HG02870 (cell line): ENCODE measurements around the gene KIAA1328.
"Not testable (repeated sequence)": the region's sequence is repeated elsewhere in the genome, so short reads cannot be mapped to it uniquely, and the experiment has no call there.

Experiments used
- ATAC-seq: cut with Tn5 transposase; IDR thresholded peaks from one replicate; pipeline ENCODE4 v1.9.1; 2021; ENCODE audit warnings: mild to moderate bottlenecking, moderate library complexity; ENCODE audit not compliant: unreplicated experiment

KIAA1328 gene

GRCh38 chr18:36825526-36825925 is 3.4 kb upstream of the KIAA1328 start:
- ATAC-seq, result no peak

- no peak for ATAC-seq
Observed at GRCh38 chr18:36826556-36826955, 2.4 kb upstream of the KIAA1328 start.

GRCh38 chr18:36828157-36828629 is 734 bp upstream of the KIAA1328 start:
- ATAC-seq, result no peak

GRCh38 chr18:36829362-36830157 is 633 bp downstream of the KIAA1328 start:
- no peak for ATAC-seq

- ATAC-seq, result no peak
Observed at GRCh38 chr18:36830158-36830495, 1.2 kb downstream of the KIAA1328 start.

GRCh38 chr18:36831139-36831538 is 2.2 kb downstream of the KIAA1328 start:
- ATAC-seq, result no peak

GRCh38 chr18:36833120-36833519 is 4.2 kb downstream of the KIAA1328 start:
- ATAC-seq, result no peak

- no peak for ATAC-seq
Observed at GRCh38 chr18:36835927-36836326, 7.0 kb downstream of the KIAA1328 start.

GRCh38 chr18:36839835-36840234 is 10.9 kb downstream of the KIAA1328 start:
- ATAC-seq, result no peak

- no peak for ATAC-seq
Observed at GRCh38 chr18:36843199-36843598, 14.3 kb downstream of the KIAA1328 start.

GRCh38 chr18:36843784-36844183 is 14.9 kb downstream of the KIAA1328 start:
- ATAC-seq, result no peak

- ATAC-seq, result no peak
Observed at GRCh38 chr18:36848609-36849008, 19.7 kb downstream of the KIAA1328 start.

GRCh38 chr18:36849288-36850006 is 20.5 kb downstream of the KIAA1328 start:
- no peak for ATAC-seq

- ATAC-seq, result no peak
Observed at GRCh38 chr18:36850527-36851201, 21.7 kb downstream of the KIAA1328 start.

GRCh38 chr18:36851202-36851590 is 22.3 kb downstream of the KIAA1328 start:
- ATAC-seq, result no peak

GRCh38 chr18:36856815-36857214 is 27.9 kb downstream of the KIAA1328 start:
- no peak for ATAC-seq

GRCh38 chr18:36862182-36862581 is 33.3 kb downstream of the KIAA1328 start:
- no peak for ATAC-seq

GRCh38 chr18:36867056-36867455 is 38.1 kb downstream of the KIAA1328 start:
- no peak for ATAC-seq

- no peak for ATAC-seq
Observed at GRCh38 chr18:36871801-36872200, 42.9 kb downstream of the KIAA1328 start.

- ATAC-seq, result no peak
Observed at GRCh38 chr18:36872329-36872728, 43.4 kb downstream of the KIAA1328 start.

- ATAC-seq, result not testable (repeated sequence)
Observed at GRCh38 chr18:36873826-36874225, 44.9 kb downstream of the KIAA1328 start.

- ATAC-seq, result not testable (repeated sequence)
Observed at GRCh38 chr18:36879796-36880195, 50.9 kb downstream of the KIAA1328 start.
